Gastrocnemius medialis (tissue), 4 donors: ENCODE measurements around the gene PDYN. TPM values are rescaled to one million over a fixed set of nuclear protein-coding genes. Genes with fewer than 3 reads are reported as not detected.

ENCODE experiments used
- ATAC-seq, 2 donors: fragments of 150-250 bp; one replicate each; pipeline ENCODE4 v1.9.1; 2016
- DNase-seq, 2 donors: peaks; one replicate each; pipeline ENCODE4 v3.0.0-alpha.2; 2019
- H3K27ac ChIP-seq, 4 donors: fragments of 200-600 bp; sonication (generic); 1 replicate in 1 of 4; 2 replicates in 3 of 4; pipeline ENCODE4 v1.5.1; 2016 to 2018; ENCODE audit warnings: mild to moderate bottlenecking in 2 of 4, moderate library complexity in 1 of 4
- H3K27me3 ChIP-seq, 3 donors: fragments of 200-600 bp; sonication (generic) in 2 of 3; 1 replicate in 1 of 3; 2 replicates in 2 of 3; pipeline versions ENCODE4 v1.5.1 to v1.6.0; 2016 to 2019; ENCODE audit warnings: mild to moderate bottlenecking in 1 of 3, moderate library complexity in 1 of 3
- H3K36me3 ChIP-seq, 2 donors: fragments of 200-600 bp; sonication (generic) in 1 of 2; one replicate each; pipeline ENCODE4 v1.5.1; 2017 to 2018
- H3K4me1 ChIP-seq, 2 donors: fragments of 200-600 bp; sonication (generic) in 1 of 2; one replicate each; pipeline ENCODE4 v1.5.1; 2016 to 2017; ENCODE audit warnings: mild to moderate bottlenecking in 2 of 2
- H3K4me3 ChIP-seq, 4 donors: fragments of 200-600 bp; sonication (generic) in 3 of 4; 1 replicate in 1 of 4; 2 replicates in 3 of 4; pipeline ENCODE4 v1.5.1; 2016 to 2019; ENCODE audit warnings: mild to moderate bottlenecking in 2 of 4
- H3K9me3 ChIP-seq, 3 donors: fragments of 200-600 bp; sonication (generic) in 2 of 3; 1 replicate in 1 of 3; 2 replicates in 2 of 3; pipeline ENCODE4 v1.5.1; 2016 to 2019
- POLR2A ChIP-seq, 2 donors: fragments of 450-650 bp; IDR thresholded peaks; one replicate each; pipeline ENCODE4 v1.6.1; 2017; ENCODE audit warnings: antibody characterized with exemption in 2 of 2, mild to moderate bottlenecking in 2 of 2, moderate library complexity in 2 of 2
- in situ Hi-C, 4 donors: fragments of 200-750 bp; cut with MboI; loops; one replicate each; pipeline versions ENCODE4 v1.15.0 to v1.8.0; 2017; ENCODE audit warnings: low sequenced_read_pairs in 4 of 4
- intact Hi-C: fragments of 100-400 bp; cut with DNase I; formaldehyde crosslinking; loops from one replicate; pipeline ENCODE4 v1.15.1; 2023; ENCODE audit warnings: low total_unique reads
- total RNA-seq, 4 donors: library from RNA; depleted of rRNA; stranded (reverse); fragments of >200 nt; gene quantifications; one replicate each; pipeline versions ENCODE4 v1.1.0 to v1.2.3, GENCODE V29; 2016
- TF ChIP-seq, protein P1 (sequence below), 5 experiments: fragments of 450-650 bp in 3 of 5; fragments of 200-600 bp in 2 of 5; sonication (generic) in 2 of 5; IDR thresholded peaks in 4 of 5; conservative IDR thresholded peaks in 1 of 5; 1 replicate in 4 of 5; 2 replicates in 1 of 5; pipeline ENCODE4 v1.5.1; 2016 to 2019; ENCODE audit warnings: antibody characterized with exemption in 5 of 5, mild to moderate bottlenecking in 3 of 5, moderate library complexity in 3 of 5

Gene PDYN
- total RNA-seq, 4 donors from 2014 or later = not detected

DNA sequence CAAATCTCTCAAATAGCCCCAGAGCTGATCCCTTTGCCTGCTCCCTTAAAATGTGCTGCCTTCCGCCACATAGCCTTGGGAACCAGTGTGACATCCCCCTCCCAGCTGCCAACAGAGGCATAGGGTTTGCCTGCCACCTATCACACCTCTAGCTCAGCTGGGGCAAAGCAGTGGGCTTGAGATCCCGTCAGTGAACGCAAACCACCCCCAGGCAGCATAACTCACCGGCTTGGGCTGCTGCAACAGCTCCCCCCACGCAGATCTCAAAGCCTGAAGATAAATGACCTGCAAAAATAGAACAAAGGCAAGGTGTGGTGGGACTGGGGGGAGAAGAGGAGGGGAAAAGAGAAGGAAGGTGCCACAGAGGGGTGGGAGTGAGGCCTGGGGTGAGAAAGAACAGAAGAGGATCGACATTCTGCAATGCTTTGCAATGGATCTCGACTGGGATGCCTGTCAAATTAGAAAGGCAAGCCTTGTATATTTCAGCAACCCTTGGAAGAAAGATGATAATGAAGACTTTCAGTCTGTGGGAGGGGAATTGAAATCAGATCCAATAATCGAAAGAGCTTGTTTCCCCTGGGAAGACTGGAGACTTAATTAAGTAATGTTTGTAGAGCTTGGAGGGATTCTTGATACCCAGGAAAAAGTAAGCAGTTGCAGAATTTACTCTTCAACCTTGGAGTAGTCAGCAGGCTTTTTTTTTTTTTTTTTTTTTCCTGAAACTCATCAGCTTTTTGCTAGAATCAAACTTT, 1.3 kb downstream of the PDYN start:
- DNase-seq (no peak), ATAC-seq (no peak)
- H3K4me3 ChIP-seq = no peak overlapping the region
- no peaks in the 10 kb centered on the region for H3K9me3 ChIP-seq
- H3K4me1 ChIP-seq = no peaks in the 10 kb centered on the region
- H3K36me3 ChIP-seq = no peaks in the 10 kb centered on the region
- no peak for TF ChIP-seq POLR2A (IDR thresholded peaks at IDR 0.05)
- TF ChIP-seq, protein P1, sequence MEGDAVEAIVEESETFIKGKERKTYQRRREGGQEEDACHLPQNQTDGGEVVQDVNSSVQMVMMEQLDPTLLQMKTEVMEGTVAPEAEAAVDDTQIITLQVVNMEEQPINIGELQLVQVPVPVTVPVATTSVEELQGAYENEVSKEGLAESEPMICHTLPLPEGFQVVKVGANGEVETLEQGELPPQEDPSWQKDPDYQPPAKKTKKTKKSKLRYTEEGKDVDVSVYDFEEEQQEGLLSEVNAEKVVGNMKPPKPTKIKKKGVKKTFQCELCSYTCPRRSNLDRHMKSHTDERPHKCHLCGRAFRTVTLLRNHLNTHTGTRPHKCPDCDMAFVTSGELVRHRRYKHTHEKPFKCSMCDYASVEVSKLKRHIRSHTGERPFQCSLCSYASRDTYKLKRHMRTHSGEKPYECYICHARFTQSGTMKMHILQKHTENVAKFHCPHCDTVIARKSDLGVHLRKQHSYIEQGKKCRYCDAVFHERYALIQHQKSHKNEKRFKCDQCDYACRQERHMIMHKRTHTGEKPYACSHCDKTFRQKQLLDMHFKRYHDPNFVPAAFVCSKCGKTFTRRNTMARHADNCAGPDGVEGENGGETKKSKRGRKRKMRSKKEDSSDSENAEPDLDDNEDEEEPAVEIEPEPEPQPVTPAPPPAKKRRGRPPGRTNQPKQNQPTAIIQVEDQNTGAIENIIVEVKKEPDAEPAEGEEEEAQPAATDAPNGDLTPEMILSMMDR (IDR thresholded peaks at IDR 0.05 in 4 of 5, conservative IDR thresholded peaks at IDR 0.05 in 1 of 5) = no peak
- intact Hi-C loops = no loop called here
- in situ Hi-C loops = no loop called here
- H3K27ac ChIP-seq = no peak overlapping the region
- peaks cover 22 to 32% (median 30%) of the 10 kb centered on the region in 3 donors for H3K27me3 ChIP-seq

DNA sequence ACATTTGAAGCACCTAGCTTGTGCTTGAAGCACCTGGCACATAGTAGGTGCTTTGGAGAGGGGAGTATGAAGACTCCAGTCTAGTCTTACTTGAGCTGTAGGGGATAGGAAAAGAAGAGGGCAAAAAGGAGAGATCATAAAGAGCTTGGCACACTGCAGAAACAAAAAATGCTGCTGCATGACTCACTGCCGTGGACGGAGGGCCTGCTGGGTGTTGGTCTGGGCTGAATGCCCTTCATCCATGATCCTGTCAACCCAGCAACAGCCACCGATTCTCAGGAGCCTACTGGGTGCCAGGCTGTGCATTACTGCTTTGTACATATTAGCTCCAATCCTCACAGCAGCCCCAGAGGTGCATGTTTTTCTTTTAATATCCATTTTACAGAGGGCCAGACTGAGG, 6.0 kb downstream of the PDYN start:
- Histone ChIP-seq H3K27ac (no peak overlapping the region), H3K4me1 (no peaks in the 10 kb centered on the region), H3K36me3 (no peaks in the 10 kb centered on the region), H3K9me3 (no peaks in the 10 kb centered on the region), H3K27me3 (peaks cover 13 to 30% (median 21%) of the 10 kb centered on the region in 3 donors), H3K4me3 (no peak overlapping the region)
- in situ Hi-C loops = no loop called here
- no peak for DNase-seq
- no peak for ATAC-seq
- intact Hi-C loops = no loop called here
- TF ChIP-seq POLR2A (IDR thresholded peaks at IDR 0.05) = no peak
- TF ChIP-seq, protein P1 (IDR thresholded peaks at IDR 0.05 in 4 of 5, conservative IDR thresholded peaks at IDR 0.05 in 1 of 5) = no peak

DNA sequence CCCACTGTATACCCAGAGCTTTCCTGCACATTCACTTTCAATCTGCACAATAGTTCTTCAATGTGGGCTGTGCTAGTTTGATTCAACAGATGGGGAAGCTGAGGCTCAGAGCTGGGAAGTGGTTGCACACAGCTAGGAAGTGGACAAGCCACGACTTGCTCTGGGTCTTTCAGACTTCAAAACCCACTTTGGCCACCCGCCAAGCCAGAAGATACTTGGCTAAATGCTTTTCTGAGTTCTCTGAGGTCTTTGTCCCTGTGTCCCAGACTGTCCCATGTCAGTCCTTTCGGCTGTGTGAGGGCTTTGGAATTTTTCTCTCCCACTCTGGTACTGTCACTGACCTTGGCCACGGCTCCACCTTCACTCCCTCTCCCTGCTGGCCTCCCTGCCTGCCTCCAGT, 10.6 kb downstream of the PDYN start:
- Histone ChIP-seq H3K27ac (no peak overlapping the region), H3K9me3 (no peaks in the 10 kb centered on the region), H3K4me1 (no peaks in the 10 kb centered on the region), H3K4me3 (no peak overlapping the region), H3K27me3 (peaks cover 5 to 15% (median 14%) of the 10 kb centered on the region in 3 donors), H3K36me3 (no peaks in the 10 kb centered on the region)
- no peak for TF ChIP-seq POLR2A (IDR thresholded peaks at IDR 0.05)
- TF ChIP-seq, protein P1 (IDR thresholded peaks at IDR 0.05 in 4 of 5, conservative IDR thresholded peaks at IDR 0.05 in 1 of 5) = no peak
- intact Hi-C loops = no loop called here
- ATAC-seq (no peak), DNase-seq (no peak)
- in situ Hi-C loops = no loop called here

DNA sequence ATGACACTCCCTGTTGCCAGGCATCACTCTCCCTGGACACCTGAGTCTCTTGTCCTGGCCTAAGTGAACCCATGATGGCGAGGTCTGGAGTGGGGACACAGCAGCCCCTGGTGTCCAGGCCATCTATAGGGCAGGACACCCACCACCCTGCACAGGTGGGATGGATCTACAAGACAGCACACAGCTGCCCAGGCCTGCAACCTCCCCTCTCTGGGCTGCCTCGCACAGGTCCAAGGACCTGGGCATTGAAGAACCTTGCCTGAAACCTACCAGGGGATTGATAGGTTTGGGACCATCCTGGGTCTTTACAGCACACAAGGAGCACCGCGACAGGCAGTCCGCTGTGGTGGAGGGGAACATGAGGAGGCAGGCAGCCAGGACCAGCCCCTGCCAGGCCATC, 11.2 kb downstream of the PDYN start:
- H3K27me3 ChIP-seq = peaks cover 5 to 15% (median 14%) of the 10 kb centered on the region in 3 donors
- ATAC-seq = no peak

More for the DNA sequence above, 11.2 kb downstream of the PDYN start:
- Histone ChIP-seq H3K4me3 (no peak overlapping the region), H3K27ac (no peak overlapping the region), H3K4me1 (no peaks in the 10 kb centered on the region), H3K9me3 (no peaks in the 10 kb centered on the region), H3K36me3 (no peaks in the 10 kb centered on the region)
- intact Hi-C loops (no loop called here), in situ Hi-C loops (no loop called here)
- TF ChIP-seq POLR2A (IDR thresholded peaks at IDR 0.05) = no peak
- TF ChIP-seq, protein P1 (IDR thresholded peaks at IDR 0.05 in 4 of 5, conservative IDR thresholded peaks at IDR 0.05 in 1 of 5) = no peak
- no peak for DNase-seq
